HepG2 (cell line): ENCODE measurements around the gene TMEM253. TPM values are rescaled to one million over a fixed set of nuclear protein-coding genes. Genes with fewer than 3 reads are reported as not detected.

Experiments used
- ATAC-seq: fragments of 200-7000 bp; cut with Tn5 transposase; 3 replicates; pipeline ENCODE4 v1.9.1; 2020; ENCODE audit warnings: mild to moderate bottlenecking, moderate library complexity
- BruUV-seq: library from RNA; stranded (reverse); fragments of 400-500 nt; replicated peaks from 2 replicates; lab custom pipeline; 2021; lab: Mats Ljungman, UMichigan
- CTCF ChIA-PET: fragments of 300-600 bp; formaldehyde crosslinking; extraction: SDS; loops from one replicate; lab custom pipeline; 2021; ENCODE audit warnings: low total read pairs, inconsistent platforms, low intra/inter-chr PET ratio; lab: Yijun Ruan, JAX
- POLR2A ChIA-PET: fragments of 350-600 bp; sonication (Branson Sonifier 250); formaldehyde crosslinking; loops from one replicate; lab custom pipeline; 2020; ENCODE audit warnings: antibody characterized with exemption, inconsistent platforms; lab: Yijun Ruan, JAX
- DNase-seq: peaks from one replicate; pipeline ENCODE4 v3.0.0-alpha.2; 2015; ENCODE audit warnings: low spot score
- FAIRE-seq: peaks from 3 replicates; lab custom pipeline; 2011; peaks lifted over from hg19 to GRCh38; lab: Jason Lieb, UNC
- H2AFZ ChIP-seq: one replicate; pipeline ENCODE4 v1.6.1; 2011; ENCODE audit warnings: low read length, inconsistent platforms
- H3K27ac ChIP-seq: fragments of 300-600 bp; 3 replicates; pipeline ENCODE4 v1.8.0; 2011; ENCODE audit warnings: mixed run types, mild to moderate bottlenecking, mixed read lengths, low read length, inconsistent platforms; ENCODE audit not compliant: insufficient read depth; ENCODE audit errors: extremely low read length
- H3K27me3 ChIP-seq, 2 experiments: fragments of 200-600 bp in 1 of 2; 2 replicates in 1 of 2; 3 replicates in 1 of 2; pipeline versions ENCODE4 v1.6.0 to v1.8.0; 2011; ENCODE audit warnings: low read length in 2 of 2, mild to moderate bottlenecking in 2 of 2, moderate library complexity in 2 of 2, inconsistent platforms in 1 of 2; ENCODE audit not compliant: insufficient read depth in 2 of 2, control insufficient read depth in 1 of 2
- H3K36me3 ChIP-seq, 2 experiments: fragments of 200-600 bp in 1 of 2; replicated peaks in 1 of 2; 2 replicates in 1 of 2; 3 replicates in 1 of 2; pipeline versions ENCODE4 v1.5.1 to v1.8.0; 2011; ENCODE audit warnings: low read length in 2 of 2, inconsistent platforms in 1 of 2; ENCODE audit not compliant: insufficient read depth in 2 of 2, control insufficient read depth in 1 of 2
- H3K4me1 ChIP-seq: 2 replicates; pipeline ENCODE4 v1.5.1; 2012; ENCODE audit warnings: low read length, inconsistent platforms; ENCODE audit not compliant: insufficient read depth
- H3K4me2 ChIP-seq: 2 replicates; pipeline ENCODE4 v1.6.0; 2011; ENCODE audit warnings: low read depth, low read length, inconsistent platforms
- H3K4me3 ChIP-seq, 3 experiments: fragments of 200-600 bp in 1 of 3; sonication (generic), shearing (Covaris generic) in 1 of 3; replicated peaks in 1 of 3; 2 replicates each; pipeline ENCODE4 v1.5.1; 2011 to 2016; ENCODE audit warnings: low read length in 3 of 3, inconsistent platforms in 2 of 3, low read depth in 2 of 3, mild to moderate bottlenecking in 2 of 3, control low read depth in 1 of 3, mixed read lengths in 1 of 3; ENCODE audit not compliant: insufficient read depth in 1 of 3
- H3K79me2 ChIP-seq: one replicate; pipeline ENCODE4 v1.6.1; 2011; ENCODE audit warnings: low read length, inconsistent platforms; ENCODE audit not compliant: insufficient read depth
- H3K9ac ChIP-seq: 2 replicates; pipeline ENCODE4 v1.6.0; 2011; ENCODE audit warnings: mild to moderate bottlenecking, low read depth, low read length, inconsistent platforms; ENCODE audit not compliant: insufficient read depth
- H3K9me3 ChIP-seq: 2 replicates; pipeline ENCODE4 v1.5.1; 2012; ENCODE audit warnings: mild to moderate bottlenecking, low read length
- H4K20me1 ChIP-seq: 2 replicates; pipeline ENCODE4 v1.6.0; 2011; ENCODE audit warnings: inconsistent platforms, mild to moderate bottlenecking, low read length, moderate library complexity; ENCODE audit not compliant: insufficient read depth
- DRAP1 ChIP-seq: IDR thresholded peaks from 2 replicates; pipeline ENCODE4 v1.6.1; 2016; ENCODE audit warnings: missing genetic modification reagents, missing compliant biosample characterization
- ETV5 ChIP-seq: IDR thresholded peaks from 2 replicates; pipeline ENCODE4 v1.6.1; 2018; ENCODE audit warnings: missing biosample characterization, missing genetic modification reagents, inconsistent platforms, borderline replicate concordance
- HOXA3 ChIP-seq: sonication (generic); formaldehyde crosslinking; IDR thresholded peaks from 2 replicates; pipeline ENCODE4 v1.5.0; 2020; ENCODE audit warnings: missing genetic modification reagents
- IKZF5 ChIP-seq: IDR thresholded peaks from 2 replicates; pipeline ENCODE4 v1.6.1; 2018; ENCODE audit warnings: missing genetic modification reagents, mild to moderate bottlenecking, missing compliant biosample characterization
- KLF11 ChIP-seq: IDR thresholded peaks from 2 replicates; pipeline ENCODE4 v1.6.1; 2016; ENCODE audit warnings: missing compliant biosample characterization
- MATR3 ChIP-seq: sonication (generic); formaldehyde crosslinking; IDR thresholded peaks from 2 replicates; pipeline ENCODE4 v1.4.0; 2020; ENCODE audit warnings: missing genetic modification reagents
- PAXIP1 ChIP-seq: sonication (generic); formaldehyde crosslinking; conservative IDR thresholded peaks from 2 replicates; pipeline ENCODE4 v1.4.0; 2020; ENCODE audit warnings: mild to moderate bottlenecking, missing genetic modification reagents, moderate library complexity
- PHF21A ChIP-seq: sonication (generic); formaldehyde crosslinking; IDR thresholded peaks from 2 replicates; pipeline ENCODE4 v1.5.0; 2020; ENCODE audit warnings: mild to moderate bottlenecking, missing genetic modification reagents
- SKIL ChIP-seq: sonication (generic); formaldehyde crosslinking; IDR thresholded peaks from 2 replicates; pipeline ENCODE4 v1.8.0; 2022; ENCODE audit warnings: missing genetic modification reagents, mild to moderate bottlenecking, moderate library complexity, borderline replicate concordance
- SRY ChIP-seq: sonication (generic); formaldehyde crosslinking; IDR thresholded peaks from 2 replicates; pipeline ENCODE4 v1.8.0; 2022; ENCODE audit warnings: mild to moderate bottlenecking, missing genetic modification reagents
- ZNF260 ChIP-seq: sonication (generic); formaldehyde crosslinking; IDR thresholded peaks from 2 replicates; pipeline ENCODE4 v1.4.0; 2020; ENCODE audit warnings: missing genetic modification reagents, low read depth, mild to moderate bottlenecking, borderline replicate concordance
- ZNF574 ChIP-seq: sonication (generic); formaldehyde crosslinking; IDR thresholded peaks from 2 replicates; pipeline ENCODE4 v1.4.0; 2020; ENCODE audit warnings: missing genetic modification reagents
- ZNF777 ChIP-seq: sonication (generic); formaldehyde crosslinking; IDR thresholded peaks from 2 replicates; pipeline ENCODE4 v1.4.0; 2020; ENCODE audit warnings: missing genetic modification reagents
- ZNF841 ChIP-seq: sonication (generic); formaldehyde crosslinking; IDR thresholded peaks from 2 replicates; pipeline ENCODE4 v1.8.1; 2023; ENCODE audit warnings: missing genetic modification reagents, borderline replicate concordance
- WGBS: methylation state at CpG from one replicate; pipeline ENCODE4 v1.1.6; 2017; ENCODE audit warnings: low lambda C conversion rate; 5-methylcytosine and 5-hydroxymethylcytosine counted together
- in situ Hi-C: cut with HindIII; loops from 2 replicates; pipeline ENCODE4 v1.10.0; 2017; ENCODE audit warnings: low pct_unique_long_range_greater_than_20kb; ENCODE audit not compliant: extremely low pct_ligation_motif_present
- intact Hi-C: fragments of 100-400 bp; cut with micrococcal nuclease; formaldehyde crosslinking; loops from one replicate; pipeline ENCODE4 v1.10.0; 2022; ENCODE audit not compliant: unreplicated experiment
- polyA plus RNA-seq, 8 experiments: library from polyadenylated mRNA; depleted of rRNA in 3 of 8; stranded (reverse) in 7 of 8; unstranded in 1 of 8; fragments of >200 nt; fragmentation: Illumina TruSeq in 4 of 8; extraction: Trizol in 4 of 8; gene quantifications; 2 replicates each; pipeline versions ENCODE4 v1.2.1 to v1.2.3, GENCODE V29; 2011 to 2016; ENCODE audit warnings: low read depth in 4 of 8, missing spikeins in 1 of 8, mixed read lengths in 1 of 8; ENCODE audit not compliant: insufficient read depth in 1 of 8
- total RNA-seq, 5 experiments: library from RNA; depleted of rRNA; stranded (reverse); fragments of >200 nt; fragmentation: Illumina TruSeq; extraction: Trizol; gene quantifications; 2 replicates each; pipeline ENCODE4 v1.2.3, GENCODE V29; 2016; ENCODE audit warnings: low read depth in 1 of 5

TMEM253 gene
- total and polyA plus RNA-seq, 2 of the 13 experiments (the other 11 are each of a cell fraction or from before 2014, with no cell fraction given) = 0.29 to 0.45 TPM

- Histone ChIP-seq H3K36me3 (no peaks in the 10 kb centered on the region), H2AFZ (no peak overlapping the region), H3K4me3 (no peak overlapping the region), H3K9me3 (no peaks in the 10 kb centered on the region), H3K27me3 (no peaks in the 10 kb centered on the region), H3K4me2 (peak overlapping the region; percentile 19; the same call in 1 of the 2 replicates), H3K27ac (peak overlapping the region; percentile 43), H3K4me1 (peaks cover 99% of the 10 kb centered on the region), H4K20me1 (no peaks in the 10 kb centered on the region), H3K9ac (peak overlapping the region; percentile 6; the same call in 1 of the 2 replicates), H3K79me2 (no peaks in the 10 kb centered on the region)
- FAIRE-seq (no peak), ATAC-seq (no peak), DNase-seq (no peak)
- no TSS peak for BruUV-seq
- 26% methylated on average over 5 of the region's 5 CpGs for WGBS
- ChIA-PET POLR2A (interaction anchor here (1.3 to 4.3 kb wide), 3 partner anchors 10 to 44 kb away, joined by 7 to 77 read pairs (median 7); partner anchors contain the start of gene ARHGEF40), CTCF (interaction anchor here (0.9 to 1.9 kb wide), 2 partner anchors 34 to 44 kb away, joined by 3 to 5 read pairs; no protein-coding TSS in a partner anchor)
- in situ Hi-C loops = no loop called here
- intact Hi-C loops = loop anchor here (5.0 kb wide), 1 partner anchor 377 kb away; the partner anchor contains the start of gene RNASE4
- no peak for TF ChIP-seq SKIL (CRISPR knock-in tag)
- TF ChIP-seq ZNF574 (CRISPR knock-in tag) = peak; percentile 83
- peak; percentile 63; the same call in 1 of the 2 replicates for TF ChIP-seq HOXA3 (CRISPR knock-in tag)
- TF ChIP-seq IKZF5 = no peak
- no peak for TF ChIP-seq MATR3 (CRISPR knock-in tag)
- TF ChIP-seq ETV5 (CRISPR knock-in tag) = peak; percentile 35; the same call in 1 of the 2 replicates
- no peak for TF ChIP-seq SRY
- no peak for TF ChIP-seq ZNF260 (CRISPR knock-in tag)
- TF ChIP-seq PHF21A (CRISPR knock-in tag) = 0 out of 2 replicates have a peak, but pooled peaks have one; percentile 23
- no peak for TF ChIP-seq DRAP1 (CRISPR knock-in tag)
- 0 out of 2 replicates have a peak, but pooled peaks have one; percentile 36 for TF ChIP-seq PAXIP1 (CRISPR knock-in tag)
- no peak for TF ChIP-seq KLF11 (CRISPR knock-in tag)
- no peak for TF ChIP-seq ZNF841
- 0 out of 2 replicates have a peak, but pooled peaks have one; percentile 46 for TF ChIP-seq ZNF777 (CRISPR knock-in tag)
These were observed 42.0 kb upstream of the TMEM253 start for GRCh38 chr14:21058903-21059302.
